Upper lobe of left lung (tissue), 6 donors: Measurements from ENCODE around the gene TMTC2. TPM values are rescaled to one million over a fixed set of nuclear protein-coding genes. Genes with fewer than 3 reads are reported as not detected.

Experiments
- ATAC-seq, 2 donors: fragments of 200-7000 bp; cut with Tn5 transposase; one replicate each; pipeline ENCODE4 v1.9.1; 2022; ENCODE audit warnings: mild to moderate bottlenecking in 2 of 2, moderate library complexity in 2 of 2; ENCODE audit not compliant: low FRiP score in 2 of 2
- DNase-seq, 2 donors: peaks; one replicate each; pipeline ENCODE4 v3.0.0-alpha.2; 2019 to 2020
- H3K27ac ChIP-seq, 4 donors: fragments of 200-600 bp; sonication (generic); one replicate each; pipeline ENCODE4 v1.5.1; 2016 to 2019
- H3K27me3 ChIP-seq, 4 donors: fragments of 200-600 bp; sonication (generic); one replicate each; pipeline ENCODE4 v1.5.1; 2017 to 2019
- H3K36me3 ChIP-seq, 4 donors: fragments of 200-600 bp; sonication (generic); one replicate each; pipeline ENCODE4 v1.5.1; 2016 to 2019
- H3K4me1 ChIP-seq, 4 donors: fragments of 200-600 bp; sonication (generic); one replicate each; pipeline ENCODE4 v1.5.1; 2018 to 2019
- H3K4me3 ChIP-seq, 4 donors: fragments of 200-600 bp; sonication (generic); one replicate each; pipeline ENCODE4 v1.5.1; 2017 to 2019; ENCODE audit warnings: mild to moderate bottlenecking in 2 of 4, moderate library complexity in 1 of 4
- H3K9me3 ChIP-seq, 4 donors: fragments of 200-600 bp; sonication (generic); one replicate each; pipeline ENCODE4 v1.5.1; 2018 to 2019
- CTCF ChIP-seq, 6 experiments: fragments of 450-650 bp in 4 of 6; fragments of 200-600 bp in 2 of 6; sonication (generic) in 2 of 6; IDR thresholded peaks; one replicate each; pipeline ENCODE4 v1.5.1; 2016 to 2019; ENCODE audit warnings: antibody characterized with exemption in 6 of 6
- EP300 ChIP-seq, 4 donors: sonication (generic); formaldehyde crosslinking; IDR thresholded peaks; one replicate each; pipeline ENCODE4 v1.5.1; 2017; ENCODE audit warnings: antibody characterized with exemption in 4 of 4, control low read depth in 2 of 4
- POLR2A ChIP-seq, 4 donors: fragments of 450-650 bp; IDR thresholded peaks; one replicate each; pipeline ENCODE4 v1.5.1; 2016 to 2017; ENCODE audit warnings: antibody characterized with exemption in 4 of 4, mild to moderate bottlenecking in 2 of 4
- POLR2AphosphoS5 ChIP-seq, 2 donors: sonication (generic); formaldehyde crosslinking; IDR thresholded peaks; one replicate each; pipeline ENCODE4 v1.5.1; 2017; ENCODE audit warnings: antibody characterized with exemption in 2 of 2
- WGBS, 2 donors: methylation state at CpG; one replicate each; pipeline ENCODE4 v1.1.5; 2017 to 2018; 5-methylcytosine and 5-hydroxymethylcytosine counted together
- total RNA-seq, 6 donors: library from RNA; depleted of rRNA in 4 of 6; stranded (reverse); fragments of >200 nt in 4 of 6; gene quantifications; one replicate each; pipeline versions ENCODE4 v1.1.0 to v1.2.1, GENCODE V29; 2016 to 2021
- donor health status: DM: no; HTN: no; CAD: no; lungs with moderate emphysema.
- donor health status: DM: no; HTN: yes; CAD: no; lungs with severe emphysema.

TMTC2 gene
- total RNA-seq, 6 donors from 2014 or later = 21.2 to 37.7 (median 26.8) TPM

- no peak for DNase-seq
- Histone ChIP-seq H3K36me3 (no peaks in the 10 kb centered on the region), H3K4me3 (no peak overlapping the region), H3K4me1 (peaks cover 0 to 14% (median 6%) of the 10 kb centered on the region in 4 donors), H3K9me3 (no peaks in the 10 kb centered on the region), H3K27me3 (no peaks in the 10 kb centered on the region), H3K27ac (no peak overlapping the region)
- 83 to 84% methylated on average over 4 of the region's 4 CpGs for WGBS, 2 donors
- no peak for TF ChIP-seq POLR2A (IDR thresholded peaks at IDR 0.05)
- ATAC-seq = no peak
Observed at GRCh38 chr12:82780517-82780916, 93.8 kb downstream of the TMTC2 start.

GRCh38 chr12:82781309-82781997 lies 94.7 kb downstream of the TMTC2 start:
- Histone ChIP-seq H3K4me1 (peaks cover 0 to 14% (median 7%) of the 10 kb centered on the region in 4 donors), H3K4me3 (no peak overlapping the region), H3K27me3 (no peaks in the 10 kb centered on the region), H3K9me3 (no peaks in the 10 kb centered on the region), H3K36me3 (no peaks in the 10 kb centered on the region), H3K27ac (no peak overlapping the region)
- 72 to 73% methylated on average over 5 of the region's 5 CpGs for WGBS, 2 donors
- ATAC-seq (no peak), DNase-seq (no peak)
- TF ChIP-seq POLR2A (IDR thresholded peaks at IDR 0.05) (no peak), EP300 (IDR thresholded peaks at IDR 0.05) (no peak), CTCF (IDR thresholded peaks at IDR 0.05) (no peak), POLR2AphosphoS5 (IDR thresholded peaks at IDR 0.05) (no peak)

- H3K4me3 ChIP-seq = no peak overlapping the region
- DNase-seq (no peak), ATAC-seq (no peak)
- no peaks in the 10 kb centered on the region for H3K9me3 ChIP-seq
- TF ChIP-seq EP300 (IDR thresholded peaks at IDR 0.05) = no peak
- TF ChIP-seq CTCF (IDR thresholded peaks at IDR 0.05) = no peak
- no peak for TF ChIP-seq POLR2AphosphoS5 (IDR thresholded peaks at IDR 0.05)
- TF ChIP-seq POLR2A (IDR thresholded peaks at IDR 0.05) = no peak
- no peak overlapping the region for H3K27ac ChIP-seq
- H3K4me1 ChIP-seq = peaks cover 0 to 14% (median 7%) of the 10 kb centered on the region in 4 donors
- WGBS, 2 donors = 76 to 87% methylated on average over 2 of the region's 2 CpGs
- no peaks in the 10 kb centered on the region for H3K27me3 ChIP-seq
- no peaks in the 10 kb centered on the region for H3K36me3 ChIP-seq
Observed at GRCh38 chr12:82783435-82783834, 96.7 kb downstream of the TMTC2 start.

- no peak for ATAC-seq
- no peak for TF ChIP-seq POLR2AphosphoS5 (IDR thresholded peaks at IDR 0.05)
- DNase-seq = no peak
- H3K4me3 ChIP-seq = no peak overlapping the region
- WGBS, 2 donors = 83 to 90% methylated on average over 1 of the region's 1 CpG
- no peaks in the 10 kb centered on the region for H3K27me3 ChIP-seq
- H3K4me1 ChIP-seq = peaks cover 0 to 11% (median 7%) of the 10 kb centered on the region in 4 donors
- no peak overlapping the region for H3K27ac ChIP-seq
- no peaks in the 10 kb centered on the region for H3K36me3 ChIP-seq
- no peaks in the 10 kb centered on the region for H3K9me3 ChIP-seq
Observed at GRCh38 chr12:82787016-82787415, 100.3 kb downstream of the TMTC2 start.

- H3K27ac ChIP-seq = no peak overlapping the region
- TF ChIP-seq EP300 (IDR thresholded peaks at IDR 0.05) (no peak), CTCF (IDR thresholded peaks at IDR 0.05) (no peak), POLR2A (IDR thresholded peaks at IDR 0.05) (no peak), POLR2AphosphoS5 (IDR thresholded peaks at IDR 0.05) (no peak)
- ATAC-seq (no peak), DNase-seq (no peak)
- no peak overlapping the region for H3K4me3 ChIP-seq
- H3K9me3 ChIP-seq = no peaks in the 10 kb centered on the region
- no peaks in the 10 kb centered on the region for H3K27me3 ChIP-seq
- H3K36me3 ChIP-seq = no peaks in the 10 kb centered on the region
- H3K4me1 ChIP-seq = peaks cover 0 to 8% (median 1%) of the 10 kb centered on the region in 4 donors
Observed at GRCh38 chr12:82788594-82788993, 101.9 kb downstream of the TMTC2 start.

- TF ChIP-seq EP300 (IDR thresholded peaks at IDR 0.05) = no peak
- no peak for TF ChIP-seq POLR2AphosphoS5 (IDR thresholded peaks at IDR 0.05)
- no peak for TF ChIP-seq CTCF (IDR thresholded peaks at IDR 0.05)
- TF ChIP-seq POLR2A (IDR thresholded peaks at IDR 0.05) = no peak
- no peak overlapping the region for H3K4me3 ChIP-seq
- no peaks in the 10 kb centered on the region for H3K27me3 ChIP-seq
- H3K27ac ChIP-seq = no peak overlapping the region
- H3K36me3 ChIP-seq = no peaks in the 10 kb centered on the region
- H3K4me1 ChIP-seq = peaks cover 0 to 6% (median 1%) of the 10 kb centered on the region in 4 donors
- DNase-seq = no peak
- no peak for ATAC-seq
- no peaks in the 10 kb centered on the region for H3K9me3 ChIP-seq
Observed at GRCh38 chr12:82789674-82790073, 103.0 kb downstream of the TMTC2 start.
